ENCODE measurements around the gene ZNF565. TPM values are rescaled to one million over a fixed set of nuclear protein-coding genes. Genes with fewer than 3 reads are reported as not detected.
"Not testable (repeated sequence)": the region's sequence is repeated elsewhere in the genome, so short reads cannot be mapped to it uniquely, and the experiment has no call there.

The ZNF565 gene
- total and polyA plus RNA-seq, 10 of the 15 experiments (the other 5 are each of a cell fraction or from before 2014, with no cell fraction given): 0.72 to 2.2 (median 1.8) TPM

DNA sequence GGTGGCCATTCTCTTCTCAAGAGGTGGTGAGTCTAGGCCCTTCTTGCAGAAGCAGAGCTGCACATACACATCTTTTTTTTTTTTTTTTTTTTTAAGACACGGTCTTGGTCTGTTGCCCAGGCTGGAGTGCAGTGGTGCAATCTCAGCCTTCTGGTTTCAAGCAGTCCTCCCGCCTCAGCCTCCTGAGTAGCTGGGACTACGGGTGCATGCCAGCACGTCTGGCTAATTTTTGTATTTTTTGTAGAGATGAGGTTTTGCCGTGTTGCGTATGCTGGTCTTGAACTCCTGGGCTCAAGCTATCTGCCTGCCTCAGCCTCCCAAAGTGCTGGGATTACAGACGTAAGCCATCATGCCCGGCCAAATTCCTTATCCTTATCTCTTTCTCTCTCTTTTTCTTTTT is 40.6 kb downstream of the ZNF565 start:
- H3K79me2 ChIP-seq (ENCODE audit: control insufficient read depth, insufficient read depth, low read length); DNase-seq (ENCODE audit: low read depth, low spot score); H3K36me3 ChIP-seq (ENCODE audit: control insufficient read depth in 2 of 2, insufficient read depth in 2 of 2, low read length in 1 of 2); POLR2A ChIA-PET; H3K4me3 ChIP-seq; H3K27ac ChIP-seq (ENCODE audit: control insufficient read depth, insufficient read depth); H4K20me1 ChIP-seq (ENCODE audit: control insufficient read depth, insufficient read depth); H3K4me2 ChIP-seq (ENCODE audit: control insufficient read depth, insufficient read depth); intact Hi-C loops (cut with micrococcal nuclease; ENCODE audit: unreplicated experiment); H2AFZ ChIP-seq (ENCODE audit: control insufficient read depth, low read depth, low read length); H3K4me1 ChIP-seq (ENCODE audit: control insufficient read depth, insufficient read depth, low read length); BruUV-seq (replicated peaks); H3K27me3 ChIP-seq (replicated peaks in 1 of 2; ENCODE audit: control insufficient read depth in 2 of 2, insufficient read depth in 2 of 2, low read length in 1 of 2); FAIRE-seq; H3K9me3 ChIP-seq (replicated peaks; ENCODE audit: control insufficient read depth, insufficient read depth, low read length); ATAC-seq; H3K9ac ChIP-seq (ENCODE audit: control insufficient read depth, insufficient read depth, low read length): not testable (repeated sequence)
- WGBS (ENCODE audit: insufficient coverage, insufficient replicate concordance, low lambda C conversion rate, missing lambda C conversion rate): 88% methylated on average over 7 of the region's 8 CpGs
- in situ Hi-C loops (cut with MboI): loop anchor here (5.0 kb wide), 1 partner anchor 47 kb away; no protein-coding TSS in a partner anchor
- RAD21 ChIA-PET (ENCODE audit: unreplicated experiment): interaction anchor here (0.7 to 0.9 kb wide), 2 partner anchors 46 to 113 kb away, joined by 4 read pairs; no protein-coding TSS in a partner anchor
- SMC1A ChIA-PET (ENCODE audit: uncharacterized antibody, unreplicated experiment): interaction anchor here (0.9 to 3.0 kb wide), 2 partner anchors 37 to 46 kb away, joined by 3 to 16 read pairs; no protein-coding TSS in a partner anchor
- CTCF ChIA-PET: interaction anchor here (0.6 to 4.3 kb wide), 4 partner anchors 10 to 700 kb away, joined by 3 to 27 read pairs (median 3); no protein-coding TSS in a partner anchor

DNA sequence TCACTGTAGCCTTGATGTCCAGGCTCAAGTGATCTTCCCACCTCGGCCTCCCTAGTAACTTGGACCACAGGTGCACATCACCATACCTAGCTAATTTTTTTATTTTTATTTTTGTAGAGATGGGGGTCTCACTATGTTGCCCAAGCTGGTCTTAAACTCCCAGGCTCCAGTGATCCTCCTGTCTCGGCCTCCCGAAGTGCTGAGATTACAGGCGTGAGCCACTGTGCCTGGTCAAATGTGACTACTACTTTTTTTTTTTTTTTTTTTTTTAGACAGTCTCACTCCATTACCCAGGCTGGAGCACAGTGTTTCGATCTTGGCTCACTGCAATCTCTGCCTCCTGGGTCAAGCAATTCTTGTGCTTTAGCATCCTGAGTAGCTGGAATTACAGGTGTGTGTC is 41.6 kb downstream of the ZNF565 start:
- Histone ChIP-seq H3K27ac (ENCODE audit: control insufficient read depth, insufficient read depth) (no peak overlapping the region), H3K9ac (ENCODE audit: control insufficient read depth, insufficient read depth, low read length) (no peak overlapping the region), H3K9me3 (replicated peaks; ENCODE audit: control insufficient read depth, insufficient read depth, low read length) (no peaks in the 10 kb centered on the region), H2AFZ (ENCODE audit: control insufficient read depth, low read depth, low read length) (no peak overlapping the region), H3K36me3 (ENCODE audit: control insufficient read depth in 2 of 2, insufficient read depth in 2 of 2, low read length in 1 of 2) (no peaks in the 10 kb centered on the region), H3K79me2 (ENCODE audit: control insufficient read depth, insufficient read depth, low read length) (no peaks in the 10 kb centered on the region), H3K4me3 (no peak overlapping the region), H3K4me2 (ENCODE audit: control insufficient read depth, insufficient read depth) (no peak overlapping the region), H3K27me3 (replicated peaks in 1 of 2; ENCODE audit: control insufficient read depth in 2 of 2, insufficient read depth in 2 of 2, low read length in 1 of 2) (no peaks in the 10 kb centered on the region), H4K20me1 (ENCODE audit: control insufficient read depth, insufficient read depth) (no peaks in the 10 kb centered on the region), H3K4me1 (ENCODE audit: control insufficient read depth, insufficient read depth, low read length) (no peaks in the 10 kb centered on the region)
- ChIA-PET RAD21 (ENCODE audit: unreplicated experiment) (interaction anchor here (0.9 kb wide), 1 partner anchor 112 kb away, joined by 4 read pairs; no protein-coding TSS in a partner anchor), SMC1A (ENCODE audit: uncharacterized antibody, unreplicated experiment) (interaction anchor here (0.6 to 3.0 kb wide), 2 partner anchors 45 to 397 kb away, joined by 3 to 16 read pairs; no protein-coding TSS in a partner anchor), CTCF (interaction anchor here (1.3 to 4.3 kb wide), 2 partner anchors 9 to 44 kb away, joined by 3 to 27 read pairs; no protein-coding TSS in a partner anchor), POLR2A (no interaction called here)
- no TSS peak for BruUV-seq (replicated peaks)
- intact Hi-C loops (cut with micrococcal nuclease; ENCODE audit: unreplicated experiment) (no loop called here), in situ Hi-C loops (cut with MboI) (loop anchor here (5.0 kb wide), 1 partner anchor 46 kb away; no protein-coding TSS in a partner anchor)
- ATAC-seq (no peak), DNase-seq (ENCODE audit: low read depth, low spot score) (no peak), FAIRE-seq (no peak)
- WGBS (ENCODE audit: insufficient coverage, insufficient replicate concordance, low lambda C conversion rate, missing lambda C conversion rate): 75% methylated on average over 5 of the region's 5 CpGs
- TF ChIP-seq PAX8 (IDR thresholded peaks at IDR 0.05) (no peak), PML (IDR thresholded peaks at IDR 0.05; ENCODE audit: low read length) (no peak), SUZ12 (IDR thresholded peaks at IDR 0.05; ENCODE audit: unreplicated experiment) (no peak), SRF (IDR thresholded peaks at IDR 0.05; ENCODE audit: low read depth in 2 of 2, low read length in 2 of 2) (no peak), TBL1XR1 (IDR thresholded peaks at IDR 0.05; ENCODE audit: low read depth, low read length) (no peak), MYC (IDR thresholded peaks at IDR 0.05; ENCODE audit: insufficient read depth, insufficient read length, insufficient replicate concordance, low read length, severe bottlenecking) (no peak), TAF1 (IDR thresholded peaks at IDR 0.05; ENCODE audit: borderline replicate concordance, low read depth, low read length) (no peak), RAD21 (IDR thresholded peaks at IDR 0.05; ENCODE audit: insufficient read depth, low read depth, low read length) (no peak), BACH1 (IDR thresholded peaks at IDR 0.05; ENCODE audit: borderline replicate concordance) (no peak), SIN3A (IDR thresholded peaks at IDR 0.05; ENCODE audit: low read depth, low read length) (no peak), ZNF217 (IDR thresholded peaks at IDR 0.05) (no peak), RCOR1 (conservative IDR thresholded peaks at IDR 0.05; ENCODE audit: low read depth, low read length) (no peak), CEBPZ (IDR thresholded peaks at IDR 0.05; ENCODE audit: low read depth, low read length) (no peak), ESRRA (IDR thresholded peaks at IDR 0.05; ENCODE audit: low read length) (no peak), BRCA1 (IDR thresholded peaks at IDR 0.05; ENCODE audit: low read depth, low read length) (no peak)
